GM18909 (cell line): Measurements from ENCODE around the gene REC8.

Source experiments
- ATAC-seq: cut with Tn5 transposase; IDR thresholded peaks from one replicate; pipeline ENCODE4 v1.9.1; 2021; ENCODE audit warnings: mild to moderate bottlenecking; ENCODE audit not compliant: unreplicated experiment, poor library complexity

The REC8 gene

DNA sequence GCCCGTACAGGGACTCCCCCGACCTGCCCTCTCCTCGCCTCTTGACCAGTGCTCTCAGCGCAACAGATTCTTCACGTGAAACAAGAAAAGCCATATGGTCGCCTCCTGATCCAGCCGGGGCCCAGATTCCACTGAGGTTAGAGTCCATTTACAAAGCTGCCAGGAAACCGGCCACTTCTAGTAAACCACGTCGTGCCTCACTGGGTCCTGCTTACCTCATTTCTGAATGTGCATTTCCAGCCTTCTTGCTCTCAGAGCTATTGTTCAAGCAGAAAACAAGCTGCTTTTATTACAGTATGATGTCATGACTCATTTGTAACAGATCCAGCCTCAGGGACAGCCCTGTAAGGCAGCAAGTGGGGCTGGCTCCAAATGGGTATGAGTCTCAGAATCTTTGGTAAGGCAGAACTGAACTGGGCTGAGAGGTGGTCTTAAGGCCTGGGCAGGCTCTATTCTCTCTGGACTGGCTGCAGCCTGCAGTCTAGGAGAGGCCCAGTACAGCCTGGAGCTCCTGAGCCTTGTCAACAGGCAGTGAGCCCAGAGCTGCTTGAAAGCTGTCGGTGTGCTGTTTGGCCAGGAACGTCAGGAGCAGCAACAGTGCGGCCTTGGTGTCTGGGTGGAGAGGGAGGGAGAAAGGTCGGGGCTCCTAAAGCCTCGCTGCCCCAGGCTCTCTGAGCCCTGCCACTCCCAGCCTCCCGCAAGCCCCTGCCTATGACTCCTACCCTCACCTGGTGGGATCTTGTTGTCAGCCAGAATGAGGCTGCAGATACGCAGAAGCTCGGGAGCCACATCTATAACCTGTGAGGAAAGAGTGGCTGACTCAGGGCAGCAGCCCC lies 8.3 kb downstream of the REC8 start:
- ATAC-seq, result no peak

- ATAC-seq, result no peak
These were observed 9.6 kb downstream of the REC8 start for GRCh38 chr14:24181371-24182077.

DNA sequence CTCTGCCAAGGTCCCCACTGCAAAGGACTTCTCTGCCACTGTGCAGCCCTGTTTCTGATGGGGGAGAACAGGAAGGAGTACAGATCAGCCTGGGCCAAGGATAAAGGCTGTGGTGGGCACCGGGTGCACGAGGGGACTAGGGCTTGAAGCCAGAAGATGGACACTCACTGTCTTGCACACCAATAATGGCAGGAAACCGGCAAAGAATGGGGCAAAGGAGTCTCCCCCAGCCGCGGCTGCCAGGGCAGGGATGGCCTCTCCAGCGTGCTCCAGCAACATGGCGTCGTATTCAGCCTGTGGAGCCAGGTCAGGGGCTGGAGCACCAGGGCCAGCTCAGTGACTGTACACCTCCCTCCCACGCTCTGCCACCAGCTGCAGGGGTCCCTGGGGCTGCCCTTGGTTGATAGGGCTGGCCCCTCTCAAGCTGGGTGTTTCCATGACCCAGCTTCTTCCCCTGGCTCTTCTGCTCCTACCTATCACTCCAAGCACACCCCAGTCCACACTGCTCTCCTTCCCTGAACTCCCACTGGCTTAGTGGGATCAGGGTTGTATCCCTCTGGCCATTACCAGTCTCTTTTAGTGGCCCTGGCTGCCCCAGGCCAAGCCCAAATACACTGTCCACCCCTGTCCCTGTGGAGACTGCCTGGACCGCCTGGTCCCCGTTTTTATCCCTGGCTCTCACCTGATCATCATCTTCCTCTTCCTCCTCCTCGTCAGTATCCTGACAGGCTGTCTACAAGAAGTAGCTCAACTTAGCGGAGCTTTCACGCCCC lies 10.4 kb downstream of the REC8 start:
- no peak for ATAC-seq

DNA sequence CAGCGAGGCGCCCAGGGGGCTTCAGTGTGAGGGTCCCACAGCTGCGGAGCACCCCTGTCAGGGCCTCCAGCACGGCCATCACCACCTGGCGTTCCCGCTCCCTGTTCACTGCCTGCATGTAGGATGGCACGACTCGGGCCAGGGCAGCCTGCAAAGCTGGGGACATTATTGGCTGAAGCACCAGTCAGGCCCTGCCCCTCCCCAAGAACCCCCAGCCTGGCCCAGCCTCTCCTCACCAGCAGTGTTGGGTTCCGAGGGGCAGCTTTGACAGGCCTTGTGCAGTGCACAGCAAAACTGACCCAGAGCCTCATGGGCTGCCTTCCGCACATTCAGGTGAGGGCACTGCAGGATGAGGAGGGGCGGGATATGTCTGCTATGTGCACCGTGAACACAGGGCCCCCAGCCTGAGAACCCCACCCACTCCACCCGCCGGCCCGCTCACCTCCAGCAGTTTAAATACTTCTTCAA lies 11.2 kb downstream of the REC8 start:
- no peak for ATAC-seq

DNA sequence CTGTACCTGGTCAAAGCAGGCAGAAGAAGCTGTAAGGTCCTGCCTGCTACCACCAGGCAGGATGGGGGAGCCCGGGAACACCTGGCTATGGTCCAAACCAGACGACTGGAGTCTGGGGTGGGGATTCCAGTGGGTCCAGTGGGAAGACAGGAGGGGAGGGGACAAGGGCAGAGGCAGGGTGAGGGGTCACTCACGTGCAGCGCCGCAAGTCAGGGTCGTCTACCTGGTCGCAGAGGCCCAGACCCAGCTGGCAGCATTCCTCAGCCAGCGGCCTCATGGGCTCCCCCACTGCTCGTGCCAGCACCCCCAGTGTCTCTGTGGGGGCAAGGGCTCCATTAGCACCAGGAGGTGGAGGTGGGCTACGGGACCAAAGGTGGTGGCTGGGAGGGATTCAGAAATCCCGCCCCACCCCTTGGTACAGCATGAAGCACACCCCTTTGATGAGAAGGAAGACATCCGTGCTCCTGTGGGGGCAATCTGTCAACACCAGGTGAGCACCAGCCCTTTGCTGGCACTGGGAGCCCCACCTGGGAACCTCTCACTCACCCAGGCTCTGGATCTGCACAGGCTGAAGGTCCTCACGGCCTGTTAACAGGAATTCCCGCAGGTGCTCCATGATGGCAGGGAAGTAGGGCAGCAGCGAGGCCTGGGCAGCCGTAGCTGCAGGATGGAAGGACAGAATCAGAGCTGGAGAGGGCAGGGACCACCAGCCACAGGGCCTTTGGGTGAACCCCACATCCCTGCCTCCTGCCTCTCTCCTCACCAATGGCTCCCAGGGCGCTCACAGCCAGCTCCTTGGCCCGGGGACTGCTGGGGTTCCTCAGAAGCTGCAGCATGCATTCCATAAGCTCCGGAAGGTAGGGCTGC lies 12.5 kb downstream of the REC8 start:
- no peak for ATAC-seq

DNA sequence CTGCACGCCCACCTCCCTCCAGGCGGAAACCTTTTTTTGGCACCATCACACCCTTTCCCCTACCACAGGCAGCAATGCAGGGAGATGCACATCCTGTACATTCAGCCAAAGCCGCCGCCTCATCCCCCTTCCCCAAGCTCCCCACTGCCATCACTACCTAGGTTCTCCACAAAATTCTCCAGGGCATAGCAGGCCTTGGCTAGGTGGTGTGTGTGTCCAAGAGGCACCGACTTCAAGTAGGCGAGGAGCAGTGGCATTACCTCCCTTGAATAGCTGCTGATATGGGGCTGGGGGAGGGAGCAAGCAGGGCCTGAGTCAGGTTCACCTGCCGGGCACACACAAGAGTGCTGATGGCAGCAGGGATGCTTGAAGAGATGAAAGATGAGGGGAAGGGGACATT lies 13.1 kb downstream of the REC8 start:
- no peak for ATAC-seq

DNA sequence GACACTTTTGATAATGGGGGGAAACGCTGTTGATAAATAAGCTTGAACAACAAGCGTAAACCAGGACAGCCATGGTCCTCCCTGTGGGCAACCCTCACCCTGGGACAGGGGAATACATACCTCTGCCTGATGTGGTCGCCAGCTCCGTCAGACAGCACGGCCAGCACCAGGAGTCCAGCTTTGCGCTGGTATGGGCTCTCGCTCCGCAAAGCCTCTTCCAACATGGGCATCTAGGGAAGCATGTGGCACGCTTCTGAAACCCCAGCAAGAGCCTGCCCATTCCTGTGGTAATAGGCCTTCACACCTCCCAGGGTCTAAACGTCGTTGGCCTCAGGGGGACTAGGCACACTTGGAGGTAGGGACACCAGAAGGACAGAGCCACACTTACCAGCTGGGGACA lies 13.9 kb downstream of the REC8 start:
- no peak for ATAC-seq

DNA sequence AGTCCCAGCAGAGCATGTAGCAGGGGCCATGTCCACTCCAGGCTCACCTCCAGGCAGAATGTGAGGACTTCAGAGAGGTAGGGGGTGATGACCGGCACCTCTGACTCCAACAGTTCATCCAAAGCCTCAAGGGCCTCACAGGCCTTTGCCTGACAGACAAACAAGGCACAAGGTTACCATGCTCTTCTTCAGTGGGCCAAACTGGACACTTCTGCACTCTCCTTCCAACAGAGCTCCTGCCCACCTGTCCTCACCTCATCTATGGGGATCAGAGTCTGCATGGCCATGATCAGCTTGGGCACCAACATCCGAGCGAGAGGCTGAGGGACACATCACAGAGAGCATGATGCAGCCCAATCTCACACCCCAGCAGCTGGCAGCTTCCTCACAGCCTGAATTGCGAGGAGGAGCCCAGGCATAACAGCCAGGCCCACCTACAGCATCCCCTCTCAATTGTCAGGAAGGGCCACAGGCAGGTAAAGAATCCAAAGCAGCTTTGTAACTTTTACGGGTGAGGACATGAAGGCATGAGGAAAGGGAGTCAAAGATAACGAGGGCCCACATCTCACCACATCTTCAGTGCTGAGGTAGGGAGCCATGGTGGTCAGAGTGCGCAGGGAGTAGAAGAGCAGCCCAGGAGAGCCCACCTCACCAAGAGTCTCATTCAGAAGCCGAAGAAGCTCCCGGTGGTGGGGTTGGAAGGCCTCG lies 15.1 kb downstream of the REC8 start:
- no peak for ATAC-seq

GRCh38 chr14:24187539-24187915 lies 15.6 kb downstream of the REC8 start:
- no peak for ATAC-seq

- ATAC-seq, result peak; percentile 92
These were observed 16.6 kb downstream of the REC8 start, which contains the start of gene IPO4 for GRCh38 chr14:24188251-24189058. TSS of gene IPO4 (minus strand) at chr14:24188816. CDS start at chr14:24188787, 29 bp downstream.

DNA sequence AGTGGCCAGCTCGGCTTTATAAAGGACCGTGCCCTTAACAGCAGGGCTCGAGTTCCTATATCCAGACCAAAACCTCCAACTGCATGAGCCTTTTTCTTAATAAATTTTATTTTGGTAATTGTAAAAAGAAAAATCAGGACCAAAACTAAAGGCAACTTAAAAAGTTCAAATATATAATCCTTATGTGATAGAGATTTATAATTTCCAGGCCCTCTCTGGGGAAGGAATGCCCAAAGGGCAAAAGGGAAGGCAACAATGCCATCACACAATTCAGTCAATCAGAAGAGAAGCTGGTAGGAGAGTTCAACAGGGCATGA lies 17.1 kb downstream of the REC8 start:
- no peak for ATAC-seq

DNA sequence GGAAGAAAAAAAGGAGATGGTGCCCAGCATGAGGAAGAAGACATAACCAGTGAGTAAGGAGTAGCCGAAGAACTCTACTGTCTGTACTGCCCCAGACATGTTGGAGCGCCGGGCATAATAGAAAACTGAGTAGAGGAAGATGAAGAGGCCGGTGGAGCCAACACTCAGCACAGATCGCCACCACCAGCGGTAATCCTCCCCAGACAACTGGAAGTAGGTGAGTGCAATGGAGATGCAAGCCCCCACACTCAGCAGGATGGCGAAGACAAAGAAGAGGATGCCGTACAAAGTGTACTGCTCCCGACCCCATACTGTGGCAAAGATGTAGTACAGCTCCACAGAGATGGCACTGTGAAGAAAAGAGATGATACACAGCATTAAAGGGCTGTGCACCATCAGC lies 17.6 kb downstream of the REC8 start:
- ATAC-seq, result no peak

GRCh38 chr14:24190416-24190815 lies 18.5 kb downstream of the REC8 start:
- no peak for ATAC-seq

- no peak for ATAC-seq
These were observed 21.1 kb downstream of the REC8 start for GRCh38 chr14:24192933-24193332.

- no peak for ATAC-seq
These were observed 22.4 kb downstream of the REC8 start for GRCh38 chr14:24194186-24194872.

DNA sequence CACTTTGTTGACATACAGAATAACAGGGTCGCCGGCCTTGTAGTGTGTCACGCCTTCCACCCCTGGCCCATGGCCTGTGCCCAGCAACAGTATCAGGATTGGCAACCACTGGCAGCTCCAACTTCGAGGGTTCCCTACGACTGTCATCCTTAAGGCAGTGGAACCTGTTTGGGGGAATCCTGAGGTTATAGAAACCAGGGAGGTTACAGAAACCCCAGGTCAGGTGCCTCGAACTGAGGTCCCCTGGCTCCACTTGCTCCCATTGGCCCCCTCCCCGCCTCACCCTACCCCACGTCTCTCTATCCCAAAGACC lies 22.9 kb downstream of the REC8 start:
- ATAC-seq, result no peak

DNA sequence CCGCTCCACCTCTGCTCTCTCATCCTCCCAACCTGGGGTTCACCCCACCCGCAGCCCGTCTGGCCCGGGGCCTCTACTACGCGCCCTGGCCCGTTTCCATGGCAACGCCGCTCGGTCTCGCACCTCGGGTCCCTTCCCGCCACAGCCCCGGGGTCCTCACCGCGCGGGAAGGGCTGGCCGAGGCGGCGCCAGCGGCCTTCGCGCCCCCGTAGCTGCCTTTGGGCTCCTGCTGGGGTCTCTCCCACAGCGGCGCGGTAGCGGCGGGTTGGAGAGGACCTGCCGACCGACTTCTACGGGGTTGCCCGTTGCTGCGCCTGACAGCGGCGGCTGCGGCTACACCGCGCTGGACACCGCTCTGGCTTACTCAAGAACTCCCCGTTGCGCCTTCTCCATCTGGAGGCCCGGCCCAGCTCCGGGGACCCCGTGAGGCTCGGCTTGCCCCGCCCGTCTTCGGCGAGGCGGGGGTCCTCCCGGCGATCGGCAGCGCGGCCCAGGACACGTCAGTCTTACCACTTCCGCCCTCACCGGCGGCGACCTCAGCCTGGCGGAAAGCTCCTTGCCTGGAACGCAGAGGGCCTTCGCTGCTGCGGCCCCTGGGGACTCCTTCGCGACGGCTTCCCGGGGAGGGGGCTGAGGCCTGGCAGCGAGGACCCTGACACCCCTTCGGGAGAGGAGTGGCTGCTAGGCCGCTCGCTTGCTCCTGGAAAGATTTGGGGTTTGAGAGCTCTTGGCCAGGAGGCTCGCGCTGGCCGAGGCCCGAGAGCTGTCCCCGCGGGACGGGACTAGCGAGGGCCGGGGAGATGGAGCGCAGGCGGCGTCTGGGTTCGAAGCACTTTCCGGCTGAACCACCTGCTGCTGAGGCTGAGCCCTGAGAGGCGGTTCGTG lies 23.5 kb downstream of the REC8 start, which contains the start of gene TM9SF1:
Gene TM9SF1, minus strand, starts transcription at position 256 of the 885 bp plus-strand sequence. CDS start 422 bp downstream, outside the sequence.
- ATAC-seq, result peak; percentile 92
